Activated CD8-positive, alpha-beta memory T cell treated with anti-CD3 and anti-CD28 coated beads, Interleukin-2, amount 50 U/mL, for 24 hours (primary cell): ENCODE measurements around the gene CPLX1.
"Not testable (repeated sequence)": the region's sequence is repeated elsewhere in the genome, so short reads cannot be mapped to it uniquely, and the experiment has no call there.

Experiments used
- DNase-seq: peaks from one replicate; pipeline ENCODE4 v3.0.0-alpha.2; 2020; ENCODE audit errors: extremely low read depth

CPLX1 gene

GRCh38 chr4:776743-777441 lies 49.0 kb downstream of the CPLX1 start:
- no peak for DNase-seq

GRCh38 chr4:775485-775884 lies 50.4 kb downstream of the CPLX1 start:
- DNase-seq, result not testable (repeated sequence)

GRCh38 chr4:774419-775092 lies 51.4 kb downstream of the CPLX1 start:
- DNase-seq, result not testable (repeated sequence)

GRCh38 chr4:773214-773613 lies 52.7 kb downstream of the CPLX1 start:
- no peak for DNase-seq

- DNase-seq, result no peak
Measured at GRCh38 chr4:772776-773175, 53.2 kb downstream of the CPLX1 start.

GRCh38 chr4:772118-772517 lies 53.8 kb downstream of the CPLX1 start:
- no peak for DNase-seq

- DNase-seq, result no peak
Measured at GRCh38 chr4:771464-771863, 54.5 kb downstream of the CPLX1 start.

- no peak for DNase-seq
Measured at GRCh38 chr4:770022-770421, 55.9 kb downstream of the CPLX1 start.

GRCh38 chr4:769511-769910 lies 56.4 kb downstream of the CPLX1 start:
- DNase-seq, result no peak

GRCh38 chr4:768995-769394 lies 56.9 kb downstream of the CPLX1 start:
- DNase-seq, result no peak

GRCh38 chr4:768076-768475 lies 57.9 kb downstream of the CPLX1 start:
- no peak for DNase-seq

GRCh38 chr4:766559-767283 lies 59.2 kb downstream of the CPLX1 start:
- DNase-seq, result no peak

- DNase-seq, result no peak
Measured at GRCh38 chr4:766152-766515, 59.8 kb downstream of the CPLX1 start.

- no peak for DNase-seq
Measured at GRCh38 chr4:764405-765169, 61.3 kb downstream of the CPLX1 start.

GRCh38 chr4:763922-764321 lies 62.0 kb downstream of the CPLX1 start:
- no peak for DNase-seq

- DNase-seq, result no peak
Measured at GRCh38 chr4:763191-763810, 62.6 kb downstream of the CPLX1 start.

- DNase-seq, result no peak
Measured at GRCh38 chr4:762211-763190, 63.4 kb downstream of the CPLX1 start.

- no peak for DNase-seq
Measured at GRCh38 chr4:761739-762138, 64.2 kb downstream of the CPLX1 start.

- DNase-seq, result no peak
Measured at GRCh38 chr4:761086-761485, 64.8 kb downstream of the CPLX1 start.

- DNase-seq, result no peak
Measured at GRCh38 chr4:760616-761015, 65.3 kb downstream of the CPLX1 start.

- not testable (repeated sequence) for DNase-seq
Measured at GRCh38 chr4:759810-760209, 66.1 kb downstream of the CPLX1 start.
